Caco-2 (cell line): ENCODE data around the gene TTLL8. TPM values are rescaled to one million over a fixed set of nuclear protein-coding genes. Genes with fewer than 3 reads are reported as not detected.

ENCODE experiments used
- BruUV-seq: library from RNA; stranded (reverse); fragments of 400-500 nt; replicated peaks from 2 replicates; lab custom pipeline; 2021; lab: Mats Ljungman, UMichigan
- CTCF ChIA-PET: fragments of 300-600 bp; sonication (Branson Sonifier 250); formaldehyde crosslinking; loops from one replicate; lab custom pipeline; 2022; ENCODE audit warnings: antibody characterized with exemption; lab: Charles Lee
- POLR2A ChIA-PET: fragments of 300-600 bp; sonication (Branson Sonifier 250); formaldehyde crosslinking; loops from one replicate; lab custom pipeline; 2022; ENCODE audit warnings: antibody characterized with exemption; lab: Charles Lee
- DNase-seq, 2 experiments: peaks; one replicate each; pipeline versions ENCODE4 v3.0.0 to v3.0.0-alpha.2; 2020 to 2022
- H3K27me3 ChIP-seq: replicated peaks from 2 replicates; pipeline ENCODE4 v1.6.0; 2011; ENCODE audit warnings: low read length; ENCODE audit not compliant: control insufficient read depth, insufficient read depth
- H3K36me3 ChIP-seq: 2 replicates; pipeline ENCODE4 v1.5.1; 2011; ENCODE audit warnings: low read length; ENCODE audit not compliant: control insufficient read depth, insufficient read depth
- H3K4me1 ChIP-seq: fragments of 250-450 bp; sonication (Bioruptor Pico); 2 replicates; pipeline ENCODE4 v1.5.1; 2020; ENCODE audit warnings: mild to moderate bottlenecking
- H3K4me3 ChIP-seq: 2 replicates; pipeline ENCODE4 v1.5.1; 2011; ENCODE audit warnings: low read depth, mild to moderate bottlenecking, control low read depth, low read length
- H3K9me3 ChIP-seq: fragments of 250-450 bp; sonication (Bioruptor Pico); 2 replicates; pipeline ENCODE4 v1.5.1; 2020; ENCODE audit warnings: mild to moderate bottlenecking, moderate library complexity
- H3K27ac Mint-ChIP-seq: one replicate; pipeline ENCODE4 v1.8.0; 2022; ENCODE audit warnings: mixed read lengths; ENCODE audit not compliant: unreplicated experiment
- H3K27me3 Mint-ChIP-seq: one replicate; pipeline ENCODE4 v1.8.0; 2022; ENCODE audit warnings: mixed read lengths; ENCODE audit not compliant: insufficient read depth, unreplicated experiment
- H3K36me3 Mint-ChIP-seq: one replicate; pipeline ENCODE4 v1.8.0; 2022; ENCODE audit warnings: mild to moderate bottlenecking, mixed read lengths; ENCODE audit not compliant: insufficient read depth, unreplicated experiment
- H3K4me1 Mint-ChIP-seq: one replicate; pipeline ENCODE4 v1.8.0; 2022; ENCODE audit warnings: low read depth, mixed read lengths; ENCODE audit not compliant: unreplicated experiment
- H3K4me3 Mint-ChIP-seq: one replicate; pipeline ENCODE4 v1.8.0; 2022; ENCODE audit warnings: mild to moderate bottlenecking, moderate library complexity, mixed read lengths; ENCODE audit not compliant: unreplicated experiment
- H3K9me3 Mint-ChIP-seq: one replicate; pipeline ENCODE4 v1.8.0; 2022; ENCODE audit warnings: mixed read lengths; ENCODE audit not compliant: unreplicated experiment
- intact Hi-C: fragments of 100-400 bp; cut with micrococcal nuclease; formaldehyde crosslinking; loops from one replicate; pipeline ENCODE4 v1.10.0; 2022; ENCODE audit not compliant: unreplicated experiment
- total RNA-seq: library from RNA; stranded (reverse); gene quantifications from 2 replicates; pipeline ENCODE4 v1.2.3, GENCODE V29; 2022
- TF ChIP-seq, protein P1 (sequence below), 2 experiments: fragments of 200-600 bp in 1 of 2; IDR thresholded peaks; 1 replicate in 1 of 2; 2 replicates in 1 of 2; pipeline versions ENCODE4 v1.5.1 to v1.8.0; 2011 to 2022; ENCODE audit warnings: antibody characterized with exemption in 1 of 2, control low read depth in 1 of 2, inconsistent platforms in 1 of 2, low read depth in 1 of 2, low read length in 1 of 2, mild to moderate bottlenecking in 1 of 2, moderate library complexity in 1 of 2; ENCODE audit not compliant: insufficient read depth in 1 of 2, severe bottlenecking in 1 of 2, unreplicated experiment in 1 of 2

The TTLL8 gene
- total RNA-seq, 1 experiment from 2014 or later: not detected

DNA sequence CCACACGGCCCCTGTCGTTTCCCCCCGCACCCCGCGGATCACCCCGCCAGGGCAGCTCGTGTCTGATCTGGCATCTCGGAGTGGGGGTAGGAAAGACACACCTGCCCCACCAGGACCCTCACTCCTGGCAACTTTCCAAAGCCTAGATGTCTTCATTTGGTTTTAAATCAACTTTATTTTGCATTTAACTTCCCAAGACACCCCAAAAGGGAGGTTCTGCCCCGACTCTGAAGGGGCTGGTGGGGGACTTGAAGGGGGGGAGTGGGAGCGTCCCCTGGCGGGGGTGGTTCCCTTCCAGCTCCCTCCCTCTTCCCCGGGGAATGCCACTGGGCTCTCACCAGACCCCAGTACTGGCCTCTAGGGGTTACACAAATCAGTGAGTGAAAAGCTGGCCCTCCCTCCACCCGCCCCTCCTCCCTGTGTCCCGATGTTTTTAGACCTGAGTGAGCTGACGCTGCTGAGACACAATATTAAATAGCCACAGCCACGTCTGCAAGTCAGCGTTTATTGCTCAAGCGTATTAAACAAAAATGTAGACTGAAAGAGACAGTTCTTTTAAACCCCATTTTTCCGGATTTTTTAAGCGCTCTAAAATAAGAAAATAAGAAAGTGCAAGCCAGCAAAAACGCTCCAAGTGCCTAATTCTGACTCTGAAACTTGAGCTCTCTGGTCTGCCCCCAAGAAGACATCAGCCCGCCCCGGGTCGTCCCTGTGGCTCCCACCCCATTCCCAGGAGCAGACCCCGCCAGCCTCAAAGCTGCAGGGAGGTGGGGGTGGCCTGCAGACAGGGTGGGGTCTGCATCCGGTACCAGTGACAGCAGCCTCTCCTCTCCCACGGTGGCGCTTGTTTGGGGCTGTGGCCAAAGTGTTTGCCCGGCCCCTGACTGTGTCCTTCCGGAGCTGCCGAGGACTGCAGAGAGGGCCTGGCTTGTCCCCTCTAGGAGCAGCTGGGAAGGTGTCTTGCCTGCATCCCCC lies 1.1 kb upstream of the TTLL8 start:
- H3K4me1 ChIP-seq: peaks cover 7% of the 10 kb centered on the region
- H3K36me3 ChIP-seq: no peaks in the 10 kb centered on the region
- Mint-ChIP-seq H3K36me3 (no peaks in the 10 kb centered on the region), H3K27ac (no peak overlapping the region), H3K4me1 (no peaks in the 10 kb centered on the region), H3K4me3 (no peak overlapping the region), H3K27me3 (no peaks in the 10 kb centered on the region), H3K9me3 (no peaks in the 10 kb centered on the region)
- ChIA-PET CTCF (interaction anchor here (0.9 to 1.1 kb wide), 2 partner anchors 29 to 128 kb away, joined by 3 read pairs; no protein-coding TSS in a partner anchor), POLR2A (no interaction called here)
- H3K27me3 ChIP-seq: no peaks in the 10 kb centered on the region
- TF ChIP-seq, protein P1, sequence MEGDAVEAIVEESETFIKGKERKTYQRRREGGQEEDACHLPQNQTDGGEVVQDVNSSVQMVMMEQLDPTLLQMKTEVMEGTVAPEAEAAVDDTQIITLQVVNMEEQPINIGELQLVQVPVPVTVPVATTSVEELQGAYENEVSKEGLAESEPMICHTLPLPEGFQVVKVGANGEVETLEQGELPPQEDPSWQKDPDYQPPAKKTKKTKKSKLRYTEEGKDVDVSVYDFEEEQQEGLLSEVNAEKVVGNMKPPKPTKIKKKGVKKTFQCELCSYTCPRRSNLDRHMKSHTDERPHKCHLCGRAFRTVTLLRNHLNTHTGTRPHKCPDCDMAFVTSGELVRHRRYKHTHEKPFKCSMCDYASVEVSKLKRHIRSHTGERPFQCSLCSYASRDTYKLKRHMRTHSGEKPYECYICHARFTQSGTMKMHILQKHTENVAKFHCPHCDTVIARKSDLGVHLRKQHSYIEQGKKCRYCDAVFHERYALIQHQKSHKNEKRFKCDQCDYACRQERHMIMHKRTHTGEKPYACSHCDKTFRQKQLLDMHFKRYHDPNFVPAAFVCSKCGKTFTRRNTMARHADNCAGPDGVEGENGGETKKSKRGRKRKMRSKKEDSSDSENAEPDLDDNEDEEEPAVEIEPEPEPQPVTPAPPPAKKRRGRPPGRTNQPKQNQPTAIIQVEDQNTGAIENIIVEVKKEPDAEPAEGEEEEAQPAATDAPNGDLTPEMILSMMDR (IDR thresholded peaks at IDR 0.05; ENCODE audit: insufficient read depth in 1 of 2, low read depth in 1 of 2, low read length in 1 of 2, severe bottlenecking in 1 of 2, unreplicated experiment in 1 of 2): no peak
- BruUV-seq: no TSS peak
- no peaks in the 10 kb centered on the region for H3K9me3 ChIP-seq
- H3K4me3 ChIP-seq: no peak overlapping the region
- intact Hi-C loops: no loop called here
- no peak for DNase-seq

DNA sequence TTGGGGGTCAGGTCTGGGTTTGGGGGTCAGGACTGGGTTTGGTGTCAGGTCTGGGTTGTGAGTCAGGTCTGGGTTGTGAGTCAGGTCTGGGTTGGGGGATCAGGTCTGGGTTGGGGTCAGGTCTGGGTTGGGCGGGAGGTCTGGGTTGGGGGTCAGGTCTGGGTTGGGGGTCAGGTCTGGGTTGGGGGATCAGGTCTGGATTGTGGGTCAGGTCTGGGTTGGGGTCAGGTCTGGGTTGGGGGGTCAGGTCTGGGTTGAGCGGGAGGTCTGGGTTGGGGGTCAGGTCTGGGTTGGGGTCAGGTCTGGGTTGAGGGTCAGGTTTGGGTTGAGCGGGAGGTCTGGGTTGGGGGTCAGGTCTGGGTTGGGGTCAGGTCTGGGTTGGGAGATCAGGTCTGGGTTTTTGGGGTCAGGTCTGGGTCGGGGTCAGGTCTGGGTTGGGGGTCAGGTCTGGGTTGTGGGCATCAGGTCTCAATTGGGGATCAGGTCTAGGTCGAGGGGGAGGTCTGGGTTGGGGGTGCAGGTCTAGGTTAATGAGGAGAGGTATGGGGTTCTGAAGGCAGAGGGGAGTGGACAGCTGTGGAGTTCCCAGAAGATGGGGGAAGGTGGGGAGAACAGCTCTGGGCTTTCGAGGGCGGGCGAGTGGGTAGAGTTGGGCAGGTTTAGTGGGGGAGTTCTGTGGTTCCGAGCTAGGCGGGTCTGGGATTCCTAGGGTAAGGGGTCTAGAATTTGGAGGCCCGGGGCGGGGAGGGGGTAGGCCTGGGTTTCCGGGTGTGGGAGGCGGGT lies 629 bp downstream of the TTLL8 start:
- DNase-seq: peak in 1 of 2 experiments; percentile 39
- no peaks in the 10 kb centered on the region for H3K27me3 ChIP-seq
- CTCF ChIA-PET: no interaction called here
- H3K27ac Mint-ChIP-seq: no peak overlapping the region
- H3K36me3 Mint-ChIP-seq: no peaks in the 10 kb centered on the region
- POLR2A ChIA-PET: no interaction called here
- no peaks in the 10 kb centered on the region for H3K4me1 Mint-ChIP-seq
- no peaks in the 10 kb centered on the region for H3K27me3 Mint-ChIP-seq
- BruUV-seq: no TSS peak
- H3K4me3 ChIP-seq: no peak overlapping the region
- peaks cover 7% of the 10 kb centered on the region for H3K4me1 ChIP-seq
- TF ChIP-seq, protein P1 (IDR thresholded peaks at IDR 0.05; ENCODE audit: insufficient read depth in 1 of 2, low read depth in 1 of 2, low read length in 1 of 2, severe bottlenecking in 1 of 2, unreplicated experiment in 1 of 2): no peak
- peaks cover 6% of the 10 kb centered on the region for H3K9me3 Mint-ChIP-seq
- H3K9me3 ChIP-seq: no peaks in the 10 kb centered on the region
- intact Hi-C loops: no loop called here
- no peaks in the 10 kb centered on the region for H3K36me3 ChIP-seq
- no peak overlapping the region for H3K4me3 Mint-ChIP-seq
